Stomach (tissue), 4 donors: ENCODE data around the gene KRT83.

ENCODE experiments used
- CTCF ChIP-seq, 7 experiments: fragments of 450-650 bp in 4 of 7; fragments of 200-600 bp in 3 of 7; sonication (generic) in 3 of 7; IDR thresholded peaks; one replicate each; pipeline ENCODE4 v1.5.1; 2016 to 2019; ENCODE audit warnings: antibody characterized with exemption in 7 of 7, control low read depth in 2 of 7, mild to moderate bottlenecking in 1 of 7
- POLR2A ChIP-seq, 4 donors: fragments of 450-650 bp; IDR thresholded peaks; one replicate each; pipeline ENCODE4 v1.6.1; 2016; ENCODE audit warnings: antibody characterized with exemption in 4 of 4, control low read depth in 2 of 4, mild to moderate bottlenecking in 1 of 4, moderate library complexity in 1 of 4
- POLR2AphosphoS5 ChIP-seq, 3 donors: sonication (generic); formaldehyde crosslinking; IDR thresholded peaks; one replicate each; pipeline ENCODE4 v1.6.1; 2016; ENCODE audit warnings: antibody characterized with exemption in 3 of 3

- no peak for TF ChIP-seq POLR2AphosphoS5 (IDR thresholded peaks at IDR 0.05)
- no peak for TF ChIP-seq CTCF (IDR thresholded peaks at IDR 0.05)
- no peak for TF ChIP-seq POLR2A (IDR thresholded peaks at IDR 0.05)
These were observed 11.2 kb upstream of the KRT83 start for GRCh38 chr12:52332381-52332780.
